ENCODE results near the gene CDT1.
A peak's percentile ranks its signal among the peaks of the same experiment; 100 is the strongest.

DNA sequence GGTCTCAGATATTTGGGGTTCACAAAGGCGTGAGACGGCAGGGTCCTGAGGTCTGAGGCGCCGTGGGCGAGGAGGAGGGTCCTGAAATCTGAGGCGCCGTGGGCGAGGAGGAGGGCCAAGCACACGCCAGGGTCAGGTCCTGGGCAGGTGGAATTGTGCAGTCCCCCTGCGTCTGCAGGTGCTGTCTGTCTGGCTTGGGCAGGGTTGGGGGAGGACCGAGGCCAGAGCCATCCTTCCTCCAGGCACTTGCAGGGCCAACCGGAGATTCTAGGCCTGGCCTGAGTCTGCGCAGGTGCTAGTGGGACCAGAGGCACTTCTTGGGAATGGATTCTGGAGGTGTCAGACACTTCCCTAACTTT, 10.5 kb downstream of the CDT1 start:
- TF ChIP-seq, protein P1, sequence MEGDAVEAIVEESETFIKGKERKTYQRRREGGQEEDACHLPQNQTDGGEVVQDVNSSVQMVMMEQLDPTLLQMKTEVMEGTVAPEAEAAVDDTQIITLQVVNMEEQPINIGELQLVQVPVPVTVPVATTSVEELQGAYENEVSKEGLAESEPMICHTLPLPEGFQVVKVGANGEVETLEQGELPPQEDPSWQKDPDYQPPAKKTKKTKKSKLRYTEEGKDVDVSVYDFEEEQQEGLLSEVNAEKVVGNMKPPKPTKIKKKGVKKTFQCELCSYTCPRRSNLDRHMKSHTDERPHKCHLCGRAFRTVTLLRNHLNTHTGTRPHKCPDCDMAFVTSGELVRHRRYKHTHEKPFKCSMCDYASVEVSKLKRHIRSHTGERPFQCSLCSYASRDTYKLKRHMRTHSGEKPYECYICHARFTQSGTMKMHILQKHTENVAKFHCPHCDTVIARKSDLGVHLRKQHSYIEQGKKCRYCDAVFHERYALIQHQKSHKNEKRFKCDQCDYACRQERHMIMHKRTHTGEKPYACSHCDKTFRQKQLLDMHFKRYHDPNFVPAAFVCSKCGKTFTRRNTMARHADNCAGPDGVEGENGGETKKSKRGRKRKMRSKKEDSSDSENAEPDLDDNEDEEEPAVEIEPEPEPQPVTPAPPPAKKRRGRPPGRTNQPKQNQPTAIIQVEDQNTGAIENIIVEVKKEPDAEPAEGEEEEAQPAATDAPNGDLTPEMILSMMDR (IDR thresholded peaks at IDR 0.05 in 8 of 11, conservative IDR thresholded peaks at IDR 0.05 in 3 of 11) = no peak
- TF ChIP-seq POLR2AphosphoS5 (IDR thresholded peaks at IDR 0.05) = peak in 2 of 3 donors; percentile 9 to 58

Measured in spleen (tissue), 7 donors.